Lower leg skin (tissue), 3 donors: ENCODE data around the gene PIP4K2C.

Source experiments
- POLR2A ChIP-seq, 2 donors: fragments of 450-650 bp; IDR thresholded peaks; one replicate each; pipeline ENCODE4 v1.6.1; 2016 to 2017; ENCODE audit warnings: antibody characterized with exemption in 2 of 2, mild to moderate bottlenecking in 1 of 2, moderate library complexity in 1 of 2
- TF ChIP-seq, protein P1 (sequence below), 3 donors: fragments of 450-650 bp; IDR thresholded peaks; one replicate each; pipeline ENCODE4 v1.5.1; 2016; ENCODE audit warnings: antibody characterized with exemption in 3 of 3, mild to moderate bottlenecking in 3 of 3, moderate library complexity in 2 of 3

DNA sequence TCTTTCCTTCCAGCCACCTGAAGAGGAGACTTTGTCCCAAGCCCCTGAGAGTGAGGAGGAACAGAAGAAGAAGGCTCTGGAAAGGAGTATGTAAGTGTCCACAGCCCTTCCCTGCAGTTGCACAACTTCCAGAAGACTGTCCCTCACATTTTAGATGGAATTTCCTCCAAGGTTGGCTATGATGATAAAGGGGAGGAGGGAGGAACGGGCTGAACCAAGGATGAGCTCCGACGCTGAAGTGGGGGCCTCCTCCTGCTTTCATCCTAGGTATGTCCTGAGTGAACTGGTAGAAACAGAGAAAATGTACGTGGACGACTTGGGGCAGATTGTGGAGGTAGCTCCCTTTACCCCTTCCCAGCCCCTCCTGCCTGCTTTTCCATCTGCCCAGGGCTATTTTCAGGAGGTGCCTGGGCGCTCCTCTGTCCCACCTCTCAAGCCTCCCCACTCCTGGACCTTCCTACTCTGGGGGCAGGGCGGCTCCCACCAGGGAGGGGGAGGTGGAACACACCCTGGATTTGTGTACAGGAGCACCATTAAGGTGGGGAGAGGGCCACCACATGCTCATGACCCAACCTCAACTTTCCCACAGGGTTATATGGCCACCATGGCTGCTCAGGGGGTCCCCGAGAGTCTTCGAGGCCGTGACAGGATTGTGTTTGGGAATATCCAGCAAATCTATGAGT is 22.6 kb downstream of the PIP4K2C start:
- TF ChIP-seq, protein P1, sequence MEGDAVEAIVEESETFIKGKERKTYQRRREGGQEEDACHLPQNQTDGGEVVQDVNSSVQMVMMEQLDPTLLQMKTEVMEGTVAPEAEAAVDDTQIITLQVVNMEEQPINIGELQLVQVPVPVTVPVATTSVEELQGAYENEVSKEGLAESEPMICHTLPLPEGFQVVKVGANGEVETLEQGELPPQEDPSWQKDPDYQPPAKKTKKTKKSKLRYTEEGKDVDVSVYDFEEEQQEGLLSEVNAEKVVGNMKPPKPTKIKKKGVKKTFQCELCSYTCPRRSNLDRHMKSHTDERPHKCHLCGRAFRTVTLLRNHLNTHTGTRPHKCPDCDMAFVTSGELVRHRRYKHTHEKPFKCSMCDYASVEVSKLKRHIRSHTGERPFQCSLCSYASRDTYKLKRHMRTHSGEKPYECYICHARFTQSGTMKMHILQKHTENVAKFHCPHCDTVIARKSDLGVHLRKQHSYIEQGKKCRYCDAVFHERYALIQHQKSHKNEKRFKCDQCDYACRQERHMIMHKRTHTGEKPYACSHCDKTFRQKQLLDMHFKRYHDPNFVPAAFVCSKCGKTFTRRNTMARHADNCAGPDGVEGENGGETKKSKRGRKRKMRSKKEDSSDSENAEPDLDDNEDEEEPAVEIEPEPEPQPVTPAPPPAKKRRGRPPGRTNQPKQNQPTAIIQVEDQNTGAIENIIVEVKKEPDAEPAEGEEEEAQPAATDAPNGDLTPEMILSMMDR (IDR thresholded peaks at IDR 0.05): no peak
- TF ChIP-seq POLR2A (IDR thresholded peaks at IDR 0.05): no peak
